ENCODE data around the gene SRCAP. TPM values are rescaled to one million over a fixed set of nuclear protein-coding genes. Genes with fewer than 3 reads are reported as not detected.

Gene SRCAP
- total RNA-seq, 1 donor from 2014 or later: 93.4 TPM

DNA sequence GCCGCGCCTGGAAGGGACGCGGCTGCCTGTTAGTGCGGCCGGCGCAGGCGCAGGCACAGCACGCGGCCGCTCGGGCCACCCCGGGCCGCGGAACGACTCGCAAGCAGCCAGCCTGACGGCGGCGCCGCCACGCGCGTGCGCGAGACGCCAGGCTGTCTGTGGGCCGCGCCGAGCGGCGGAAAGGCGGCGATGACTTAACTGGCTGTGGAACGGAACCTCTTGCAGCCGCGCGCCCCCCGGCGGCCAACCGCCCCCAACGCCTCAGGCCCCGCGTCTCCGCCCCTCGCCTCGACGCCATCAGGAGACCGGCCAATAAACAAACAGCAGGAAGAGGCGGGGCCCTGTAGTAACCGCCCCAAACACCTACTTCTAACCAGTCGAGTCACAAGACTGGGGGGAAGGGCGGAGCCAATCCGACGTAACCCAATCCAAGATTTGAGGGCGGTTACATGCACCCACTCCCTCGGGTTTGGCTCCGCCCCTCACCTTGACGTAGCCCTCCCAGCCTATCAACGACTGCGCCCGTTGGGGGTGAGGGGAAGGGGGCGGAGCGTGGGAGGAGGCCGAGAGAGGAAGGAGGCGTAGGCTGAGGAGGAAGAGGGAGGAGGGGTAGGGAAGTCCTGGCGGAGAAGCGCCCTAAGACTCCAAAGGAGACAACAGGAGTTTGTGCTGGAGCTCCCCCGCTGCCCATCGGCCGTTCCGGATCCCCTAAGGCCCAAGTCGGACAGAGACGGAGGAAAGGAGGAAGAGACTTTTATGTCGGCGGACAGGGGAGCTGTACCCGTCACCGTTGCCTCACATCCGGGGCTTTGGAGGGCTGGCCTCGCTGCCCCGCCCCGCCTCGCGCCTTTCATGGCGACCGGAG lies 40.9 kb upstream of the SRCAP start, which contains the start of gene FBRS:
FBRS (plus strand) TSS at position 566 of the 865 bp plus-strand sequence. CDS start 1,088 bp downstream, outside the sequence.
- Mint-ChIP-seq H3K27ac (peak within 1 kb of the TSS; percentile 99), H3K9me3 (no peaks in the 10 kb centered on the region), H3K4me1 (ENCODE audit: low read depth) (peaks cover 44% of the 10 kb centered on the region), H3K4me3 (peak within 1 kb of the TSS; percentile 94), H3K36me3 (ENCODE audit: low read depth) (peaks cover 53% of the 10 kb centered on the region), H3K27me3 (ENCODE audit: insufficient read depth) (no peaks in the 10 kb centered on the region)
- intact Hi-C loops (cut with micrococcal nuclease): loop anchor here (1.0 to 10.0 kb wide), 20 partner anchors 8 to 851 kb away; partner anchors contain the start of genes ALDOA, CDIPT, CFAP119 and DCTPP1
- DNase-seq (ENCODE audit: low spot score): peak; percentile 100

GRCh38 chr16:30658731-30659506 lies 40.1 kb upstream of the SRCAP start:
- peaks cover 60% of the 10 kb centered on the region for H3K36me3 Mint-ChIP-seq (ENCODE audit: low read depth)
- H3K4me3 Mint-ChIP-seq: peak overlapping the region; percentile 94
- intact Hi-C loops (cut with micrococcal nuclease): loop anchor here (1.0 to 10.0 kb wide), 20 partner anchors 9 to 852 kb away; partner anchors contain the start of genes ALDOA, CDIPT, CFAP119 and DCTPP1
- H3K4me1 Mint-ChIP-seq (ENCODE audit: low read depth): peaks cover 51% of the 10 kb centered on the region
- H3K9me3 Mint-ChIP-seq: no peaks in the 10 kb centered on the region
- no peaks in the 10 kb centered on the region for H3K27me3 Mint-ChIP-seq (ENCODE audit: insufficient read depth)
- H3K27ac Mint-ChIP-seq: peak overlapping the region; percentile 99
- DNase-seq (ENCODE audit: low spot score): no peak

GRCh38 chr16:30659507-30660423 lies 39.2 kb upstream of the SRCAP start:
- Mint-ChIP-seq H3K4me3 (peak overlapping the region; percentile 94), H3K27me3 (ENCODE audit: insufficient read depth) (no peaks in the 10 kb centered on the region), H3K4me1 (ENCODE audit: low read depth) (peaks cover 51% of the 10 kb centered on the region), H3K9me3 (no peaks in the 10 kb centered on the region), H3K27ac (peak overlapping the region; percentile 95), H3K36me3 (ENCODE audit: low read depth) (peaks cover 55% of the 10 kb centered on the region)
- peak; percentile 39 for DNase-seq (ENCODE audit: low spot score)
- intact Hi-C loops (cut with micrococcal nuclease): loop anchor here (1.0 to 10.0 kb wide), 7 partner anchors 35 to 852 kb away; partner anchors contain the start of genes ALDOA, CDIPT, CFAP119 and MAZ

- intact Hi-C loops (cut with micrococcal nuclease): loop anchor here (1.0 kb wide), 1 partner anchor 34 kb away; no protein-coding TSS in a partner anchor
Observed at GRCh38 chr16:30660424-30661261, 38.3 kb upstream of the SRCAP start.

GRCh38 chr16:30662449-30662848 lies 36.5 kb upstream of the SRCAP start:
- Mint-ChIP-seq H3K27ac (no peak overlapping the region), H3K27me3 (ENCODE audit: insufficient read depth) (no peaks in the 10 kb centered on the region), H3K36me3 (ENCODE audit: low read depth) (peaks cover 48% of the 10 kb centered on the region), H3K9me3 (no peaks in the 10 kb centered on the region), H3K4me1 (ENCODE audit: low read depth) (peaks cover 35% of the 10 kb centered on the region), H3K4me3 (peak overlapping the region; percentile 94)
- no peak for DNase-seq (ENCODE audit: low spot score)
- intact Hi-C loops (cut with micrococcal nuclease): no loop called here

More at GRCh38 chr16:30660424-30661261, 38.3 kb upstream of the SRCAP start:
- H3K9me3 Mint-ChIP-seq: no peaks in the 10 kb centered on the region
- peak overlapping the region; percentile 95 for H3K27ac Mint-ChIP-seq
- peak; percentile 80 for DNase-seq (ENCODE audit: low spot score)
- peaks cover 51% of the 10 kb centered on the region for H3K4me1 Mint-ChIP-seq (ENCODE audit: low read depth)
- H3K4me3 Mint-ChIP-seq: peak overlapping the region; percentile 94
- H3K36me3 Mint-ChIP-seq (ENCODE audit: low read depth): peaks cover 54% of the 10 kb centered on the region
- no peaks in the 10 kb centered on the region for H3K27me3 Mint-ChIP-seq (ENCODE audit: insufficient read depth)

DNA sequence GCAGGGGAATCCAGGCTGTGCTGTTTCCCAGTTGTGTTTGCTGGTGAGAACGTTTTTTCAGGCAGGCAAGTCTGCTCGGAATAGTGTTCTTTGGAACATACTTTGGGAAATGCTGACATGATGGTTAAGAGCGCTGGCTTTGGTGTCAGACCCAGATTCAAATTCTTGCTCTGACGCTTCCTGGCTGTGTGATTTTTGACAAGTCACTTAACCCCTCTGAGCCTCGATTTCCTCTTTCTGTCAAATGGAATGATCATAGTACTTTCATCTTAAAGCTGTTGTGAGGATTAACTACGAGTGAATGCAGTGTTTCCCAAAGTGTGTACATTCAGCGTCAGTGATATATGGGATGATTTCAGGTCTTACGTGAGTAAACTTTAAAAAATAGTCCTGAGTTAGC lies 35.9 kb upstream of the SRCAP start:
- Mint-ChIP-seq H3K27ac (no peak overlapping the region), H3K4me1 (ENCODE audit: low read depth) (peaks cover 37% of the 10 kb centered on the region), H3K36me3 (ENCODE audit: low read depth) (peaks cover 51% of the 10 kb centered on the region), H3K27me3 (ENCODE audit: insufficient read depth) (no peaks in the 10 kb centered on the region), H3K9me3 (no peaks in the 10 kb centered on the region), H3K4me3 (peak overlapping the region; percentile 94)
- DNase-seq (ENCODE audit: low spot score): no peak
- intact Hi-C loops (cut with micrococcal nuclease): no loop called here

DNA sequence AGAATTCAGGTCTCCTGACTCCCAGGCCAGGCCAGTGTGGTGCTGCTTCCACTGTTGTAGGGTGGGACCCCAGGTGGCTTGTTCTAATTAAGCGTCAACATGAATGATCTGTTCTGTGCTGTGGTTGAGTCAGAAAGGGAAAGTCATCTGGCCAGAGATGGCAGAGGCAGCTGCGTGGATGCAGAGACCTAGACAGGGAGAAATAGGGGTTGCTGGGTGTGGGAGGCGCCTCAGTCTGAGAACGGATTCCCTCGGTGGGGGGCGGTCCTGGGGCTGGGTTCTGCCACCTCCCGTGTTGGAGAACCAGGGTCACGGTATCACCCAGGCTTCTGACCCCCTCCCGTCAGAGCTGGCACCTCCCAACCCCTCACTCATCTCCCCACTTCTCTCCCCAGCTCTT lies 35.2 kb upstream of the SRCAP start:
- Mint-ChIP-seq H3K4me3 (peak overlapping the region; percentile 53), H3K4me1 (ENCODE audit: low read depth) (peaks cover 38% of the 10 kb centered on the region), H3K36me3 (ENCODE audit: low read depth) (peaks cover 54% of the 10 kb centered on the region), H3K9me3 (no peaks in the 10 kb centered on the region), H3K27me3 (ENCODE audit: insufficient read depth) (no peaks in the 10 kb centered on the region), H3K27ac (no peak overlapping the region)
- intact Hi-C loops (cut with micrococcal nuclease): no loop called here
- DNase-seq (ENCODE audit: low spot score): no peak

DNA sequence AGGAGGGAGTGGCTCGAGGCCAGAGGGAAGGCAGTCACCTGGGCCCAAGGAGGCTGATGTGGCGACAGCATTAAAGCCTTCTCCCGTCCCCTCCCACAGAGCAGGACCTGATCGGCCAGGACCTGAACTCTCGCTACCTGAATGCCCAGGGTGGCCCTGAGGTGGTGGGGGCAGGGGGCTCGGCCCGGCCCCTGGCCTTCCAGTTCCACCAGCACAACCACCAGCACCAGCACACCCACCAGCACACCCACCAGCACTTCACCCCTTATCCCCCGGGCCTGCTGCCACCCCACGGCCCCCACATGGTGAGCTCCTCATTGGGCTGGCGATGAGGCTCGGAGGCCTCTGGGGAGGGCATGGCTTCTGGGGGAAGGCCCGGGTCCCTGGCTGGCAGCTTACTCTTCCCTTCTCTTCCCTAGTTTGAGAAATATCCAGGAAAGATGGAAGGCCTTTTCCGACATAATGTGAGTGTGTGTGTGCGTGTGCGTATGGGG lies 34.3 kb upstream of the SRCAP start:
- DNase-seq (ENCODE audit: low spot score): no peak
- Mint-ChIP-seq H3K27ac (no peak overlapping the region), H3K4me1 (ENCODE audit: low read depth) (peaks cover 38% of the 10 kb centered on the region), H3K4me3 (no peak overlapping the region), H3K36me3 (ENCODE audit: low read depth) (peaks cover 53% of the 10 kb centered on the region), H3K9me3 (no peaks in the 10 kb centered on the region), H3K27me3 (ENCODE audit: insufficient read depth) (no peaks in the 10 kb centered on the region)
- intact Hi-C loops (cut with micrococcal nuclease): no loop called here

DNA sequence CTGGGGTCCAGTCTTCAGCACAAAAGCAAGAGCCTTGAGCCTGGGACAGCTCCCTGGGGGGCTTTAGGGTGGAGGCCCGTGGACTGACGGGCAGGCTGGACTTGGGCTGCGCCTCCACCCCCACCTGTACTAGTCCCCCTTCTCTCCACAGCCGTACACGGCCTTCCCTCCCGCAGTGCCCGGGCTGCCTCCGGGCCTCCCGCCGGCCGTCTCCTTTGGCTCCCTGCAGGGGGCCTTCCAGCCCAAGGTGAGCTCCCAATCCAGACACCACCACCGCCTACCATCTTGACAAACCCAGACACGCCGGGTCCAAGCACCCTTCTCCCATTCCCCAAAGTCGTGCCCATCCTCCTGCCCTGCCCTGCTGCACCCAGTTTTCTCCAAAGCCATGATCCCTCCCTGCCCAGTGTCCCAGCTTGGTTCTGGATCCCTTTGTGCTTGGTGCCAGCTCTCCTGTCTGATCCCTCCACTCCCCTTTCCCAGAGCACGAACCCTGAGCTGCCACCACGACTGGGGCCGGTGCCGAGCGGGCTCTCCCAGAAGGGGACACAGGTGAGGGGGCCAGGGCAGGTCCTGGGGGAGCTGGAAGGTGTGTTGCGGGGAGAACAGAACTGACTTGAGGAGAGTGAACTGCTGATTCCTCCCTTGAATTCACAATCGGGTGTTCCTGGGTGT lies 33.7 kb upstream of the SRCAP start:
- no peak for DNase-seq (ENCODE audit: low spot score)
- Mint-ChIP-seq H3K27me3 (ENCODE audit: insufficient read depth) (no peaks in the 10 kb centered on the region), H3K9me3 (no peaks in the 10 kb centered on the region), H3K4me3 (peak overlapping the region; percentile 7), H3K36me3 (ENCODE audit: low read depth) (peaks cover 53% of the 10 kb centered on the region), H3K4me1 (ENCODE audit: low read depth) (peaks cover 38% of the 10 kb centered on the region), H3K27ac (no peak overlapping the region)
- intact Hi-C loops (cut with micrococcal nuclease): no loop called here

DNA sequence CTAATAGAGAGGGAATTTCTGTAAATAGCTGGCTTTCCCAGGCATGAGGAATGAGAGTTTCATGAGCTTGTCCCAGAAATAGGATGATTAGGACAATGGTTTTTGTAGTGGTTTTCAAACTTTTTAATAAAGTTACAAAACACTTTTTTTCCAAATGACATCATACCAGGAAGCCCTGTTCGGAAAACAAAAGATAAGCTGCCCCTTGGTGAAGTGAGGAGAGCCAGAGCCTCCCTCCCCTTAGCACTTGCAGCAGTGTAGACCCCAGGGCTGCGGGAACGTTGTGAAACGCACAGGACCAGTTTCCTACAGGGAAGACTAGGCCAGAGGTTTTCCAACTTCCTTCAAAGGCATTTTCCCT lies 33.2 kb upstream of the SRCAP start:
- intact Hi-C loops (cut with micrococcal nuclease): no loop called here
- Mint-ChIP-seq H3K27me3 (ENCODE audit: insufficient read depth) (no peaks in the 10 kb centered on the region), H3K4me3 (no peak overlapping the region), H3K9me3 (no peaks in the 10 kb centered on the region), H3K27ac (no peak overlapping the region), H3K36me3 (ENCODE audit: low read depth) (peaks cover 50% of the 10 kb centered on the region), H3K4me1 (ENCODE audit: low read depth) (peaks cover 34% of the 10 kb centered on the region)
- DNase-seq (ENCODE audit: low spot score): no peak

DNA sequence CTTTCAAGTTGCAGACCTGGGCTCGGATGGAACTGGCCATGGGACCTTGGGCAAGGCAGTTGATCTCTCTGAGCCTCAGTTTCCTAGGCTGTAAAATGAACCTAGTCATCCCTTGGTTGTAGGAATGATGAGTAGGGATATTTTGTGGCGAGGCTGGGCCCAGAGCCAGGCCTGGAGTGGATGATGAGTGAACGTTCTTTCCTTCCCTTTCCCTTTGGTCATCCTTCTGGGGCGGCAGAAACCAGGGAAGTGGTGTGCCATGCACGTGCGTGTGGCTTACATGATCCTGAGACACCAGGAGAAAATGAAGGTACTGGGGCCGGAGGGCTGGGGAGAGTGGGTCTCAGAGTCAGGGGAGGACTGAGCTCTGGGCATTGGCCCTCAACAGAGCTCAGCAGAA lies 32.3 kb upstream of the SRCAP start:
- intact Hi-C loops (cut with micrococcal nuclease): no loop called here
- no peak overlapping the region for H3K4me3 Mint-ChIP-seq
- H3K9me3 Mint-ChIP-seq: no peaks in the 10 kb centered on the region
- peaks cover 48% of the 10 kb centered on the region for H3K36me3 Mint-ChIP-seq (ENCODE audit: low read depth)
- H3K4me1 Mint-ChIP-seq (ENCODE audit: low read depth): peaks cover 25% of the 10 kb centered on the region
- H3K27me3 Mint-ChIP-seq (ENCODE audit: insufficient read depth): no peaks in the 10 kb centered on the region
- H3K27ac Mint-ChIP-seq: no peak overlapping the region
- no peak for DNase-seq (ENCODE audit: low spot score)

Data from activated T-helper 1 cell treated with anti-CD3 and anti-CD28 coated beads, Interleukin-12 subunit alpha, Interleukin-12 subunit beta, Interleukin-2, Interleukin-4 antibody, amounts not matched to agents 30 ng/mL and 10 ng/mL and 1 ng/mL, durations not matched to agents 14 hours and 24 hours and 36 hours (primary cell).